Liver (tissue), 9 donors: Measurements from ENCODE around the gene RAD51B. TPM values are rescaled to one million over a fixed set of nuclear protein-coding genes. Genes with fewer than 3 reads are reported as not detected.

ENCODE experiments used
- DNase-seq: peaks from one replicate; pipeline ENCODE4 v3.0.0-alpha.2; 2017; ENCODE audit warnings: low spot score
- H3K27ac ChIP-seq, 2 donors: one replicate each; pipeline ENCODE4 v1.7.0; 2013; ENCODE audit warnings: inconsistent platforms in 2 of 2, low read length in 2 of 2, control low read depth in 1 of 2, low read depth in 1 of 2, mild to moderate bottlenecking in 1 of 2
- H3K27me3 ChIP-seq, 4 donors: one replicate each; pipeline versions ENCODE4 v1.6.1 to v1.7.0; 2013; ENCODE audit warnings: low read length in 3 of 4, inconsistent platforms in 1 of 4, mild to moderate bottlenecking in 1 of 4, moderate library complexity in 1 of 4; ENCODE audit not compliant: control insufficient read depth in 4 of 4, insufficient read depth in 4 of 4
- H3K36me3 ChIP-seq, 4 donors: one replicate each; pipeline versions ENCODE4 v1.6.1 to v1.7.0; 2013; ENCODE audit warnings: low read length in 3 of 4, mild to moderate bottlenecking in 3 of 4, low read depth in 1 of 4, moderate library complexity in 1 of 4; ENCODE audit not compliant: control insufficient read depth in 4 of 4, insufficient read depth in 3 of 4
- H3K4me1 ChIP-seq, 4 donors: one replicate each; pipeline versions ENCODE4 v1.6.1 to v1.7.0; 2013; ENCODE audit warnings: low read length in 3 of 4, mild to moderate bottlenecking in 3 of 4, moderate library complexity in 1 of 4; ENCODE audit not compliant: control insufficient read depth in 4 of 4, insufficient read depth in 4 of 4
- H3K4me3 ChIP-seq, 3 donors: one replicate each; pipeline versions ENCODE4 v1.6.1 to v1.7.0; 2013; ENCODE audit warnings: low read length in 3 of 3, control low read depth in 1 of 3, low read depth in 1 of 3, mild to moderate bottlenecking in 1 of 3
- H3K9ac ChIP-seq, 2 donors: one replicate each; pipeline ENCODE4 v1.7.0; 2013; ENCODE audit warnings: low read length in 2 of 2, mild to moderate bottlenecking in 2 of 2, moderate library complexity in 2 of 2, control low read depth in 1 of 2, low read depth in 1 of 2
- H3K9me3 ChIP-seq, 4 donors: one replicate each; pipeline versions ENCODE4 v1.6.1 to v1.7.0; 2013; ENCODE audit warnings: low read length in 3 of 4; ENCODE audit not compliant: control insufficient read depth in 4 of 4
- ATF3 ChIP-seq: IDR thresholded peaks from 2 replicates; pipeline ENCODE4 v1.6.1; 2016; ENCODE audit warnings: antibody characterized with exemption
- EGR1 ChIP-seq, 2 donors: IDR thresholded peaks; 2 replicates each; pipeline ENCODE4 v1.6.1; 2016 to 2018; ENCODE audit warnings: antibody characterized with exemption in 2 of 2, low read depth in 2 of 2
- FOXA1 ChIP-seq: IDR thresholded peaks from 2 replicates; pipeline ENCODE4 v1.6.1; 2016; ENCODE audit warnings: antibody characterized with exemption
- FOXA2 ChIP-seq: IDR thresholded peaks from 2 replicates; pipeline ENCODE4 v1.6.1; 2016; ENCODE audit warnings: antibody characterized with exemption
- GABPA ChIP-seq, 2 donors: IDR thresholded peaks in 1 of 2; conservative IDR thresholded peaks in 1 of 2; 2 replicates each; pipeline ENCODE4 v1.6.1; 2016; ENCODE audit warnings: antibody characterized with exemption in 2 of 2, mild to moderate bottlenecking in 1 of 2, moderate library complexity in 1 of 2
- HNF4A ChIP-seq, 2 donors: conservative IDR thresholded peaks; 2 replicates each; pipeline ENCODE4 v1.6.1; 2016; ENCODE audit warnings: antibody characterized with exemption in 2 of 2, mild to moderate bottlenecking in 2 of 2
- HNF4G ChIP-seq: IDR thresholded peaks from 2 replicates; pipeline ENCODE4 v1.6.1; 2016; ENCODE audit warnings: antibody characterized with exemption
- NR2F2 ChIP-seq: IDR thresholded peaks from 2 replicates; pipeline ENCODE4 v1.6.1; 2016; ENCODE audit warnings: antibody characterized with exemption
- REST ChIP-seq: IDR thresholded peaks from 2 replicates; pipeline ENCODE4 v1.6.1; 2016; ENCODE audit warnings: antibody characterized with exemption, mild to moderate bottlenecking
- TAF1 ChIP-seq: conservative IDR thresholded peaks from 2 replicates; pipeline ENCODE4 v1.6.1; 2016; ENCODE audit warnings: antibody characterized with exemption, mild to moderate bottlenecking
- WGBS: extraction: QIAGEN DNeasy Blood & Tissue Kit; methylation state at CpG from one replicate; pipeline ENCODE4 v1.1.7; 2013; 5-methylcytosine and 5-hydroxymethylcytosine counted together
- polyA plus RNA-seq, 2 donors: library from polyadenylated mRNA; stranded (reverse) in 1 of 2; unstranded in 1 of 2; fragments of 200-250 nt in 1 of 2; fragments of >200 nt in 1 of 2; fragmentation: Nextera tagmentation in 1 of 2; extraction: Ambion mirVana in 1 of 2; gene quantifications; one replicate each; pipeline versions ENCODE4 v1.2.1 to v1.2.3, GENCODE V29; 2013 to 2015
- total RNA-seq, 2 donors: library from RNA; depleted of rRNA; stranded (reverse); fragments of >200 nt; gene quantifications; one replicate each; pipeline ENCODE4 v1.2.3, GENCODE V29; 2014
- TF ChIP-seq, protein P1 (sequence below): IDR thresholded peaks from 2 replicates; pipeline ENCODE4 v1.6.1; 2016; ENCODE audit warnings: antibody characterized with exemption
- TF ChIP-seq, protein P2 (sequence below): fragments of 150-350 bp; IDR thresholded peaks from 2 replicates; pipeline ENCODE4 v1.5.1; 2017; ENCODE audit warnings: improper control_type of control experiment, low read depth, low read length; ENCODE audit not compliant: missing input control
- donor health status: healthy.
- donor health status: healthy.
- donor health status: healthy.
- donor health status: healthy.
- donor health status: healthy.

The RAD51B gene
- total and polyA plus RNA-seq, 4 donors = 0.81 to 12.9 (median 2.4) TPM

- TF ChIP-seq, protein P1, sequence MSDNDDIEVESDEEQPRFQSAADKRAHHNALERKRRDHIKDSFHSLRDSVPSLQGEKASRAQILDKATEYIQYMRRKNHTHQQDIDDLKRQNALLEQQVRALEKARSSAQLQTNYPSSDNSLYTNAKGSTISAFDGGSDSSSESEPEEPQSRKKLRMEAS = no peak
Observed at GRCh38 chr14:68159701-68160633, 340.4 kb downstream of the RAD51B start (continued).

GRCh38 chr14:68160779-68161546 lies 341.4 kb downstream of the RAD51B start:
- Histone ChIP-seq H3K36me3 (no peaks in the 10 kb centered on the region), H3K9ac (no peak overlapping the region), H3K9me3 (no peaks in the 10 kb centered on the region), H3K4me3 (no peak overlapping the region), H3K27me3 (no peaks in the 10 kb centered on the region), H3K27ac (no peak overlapping the region), H3K4me1 (peaks cover 11 to 34% (median 27%) of the 10 kb centered on the region in 4 donors)
- DNase-seq = no peak
- WGBS = 92% methylated on average over 4 of the region's 4 CpGs
- TF ChIP-seq EGR1 (IDR thresholded peaks at IDR 0.05; ENCODE audit: low read depth in 2 of 2) = no peak
- TF ChIP-seq TAF1 = no peak
- TF ChIP-seq, protein P2, sequence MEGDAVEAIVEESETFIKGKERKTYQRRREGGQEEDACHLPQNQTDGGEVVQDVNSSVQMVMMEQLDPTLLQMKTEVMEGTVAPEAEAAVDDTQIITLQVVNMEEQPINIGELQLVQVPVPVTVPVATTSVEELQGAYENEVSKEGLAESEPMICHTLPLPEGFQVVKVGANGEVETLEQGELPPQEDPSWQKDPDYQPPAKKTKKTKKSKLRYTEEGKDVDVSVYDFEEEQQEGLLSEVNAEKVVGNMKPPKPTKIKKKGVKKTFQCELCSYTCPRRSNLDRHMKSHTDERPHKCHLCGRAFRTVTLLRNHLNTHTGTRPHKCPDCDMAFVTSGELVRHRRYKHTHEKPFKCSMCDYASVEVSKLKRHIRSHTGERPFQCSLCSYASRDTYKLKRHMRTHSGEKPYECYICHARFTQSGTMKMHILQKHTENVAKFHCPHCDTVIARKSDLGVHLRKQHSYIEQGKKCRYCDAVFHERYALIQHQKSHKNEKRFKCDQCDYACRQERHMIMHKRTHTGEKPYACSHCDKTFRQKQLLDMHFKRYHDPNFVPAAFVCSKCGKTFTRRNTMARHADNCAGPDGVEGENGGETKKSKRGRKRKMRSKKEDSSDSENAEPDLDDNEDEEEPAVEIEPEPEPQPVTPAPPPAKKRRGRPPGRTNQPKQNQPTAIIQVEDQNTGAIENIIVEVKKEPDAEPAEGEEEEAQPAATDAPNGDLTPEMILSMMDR = no peak
- TF ChIP-seq HNF4A (conservative IDR thresholded peaks at IDR 0.05) = no peak
- TF ChIP-seq GABPA (IDR thresholded peaks at IDR 0.05 in 1 of 2, conservative IDR thresholded peaks at IDR 0.05 in 1 of 2) = no peak
- TF ChIP-seq FOXA1 = no peak
- TF ChIP-seq REST = no peak
- TF ChIP-seq, protein P1 = no peak
- TF ChIP-seq ATF3 = no peak
- TF ChIP-seq FOXA2 = no peak
- no peak for TF ChIP-seq NR2F2
- no peak for TF ChIP-seq HNF4G
